Stimulated activated CD4-positive, alpha-beta T cell treated with anti-CD3 and anti-CD28 coated beads, TNF-alpha, amount 100 ng/mL, for 1 hour (primary cell): ENCODE data around the gene UCP1.
"Not testable (repeated sequence)": the region's sequence is repeated elsewhere in the genome, so short reads cannot be mapped to it uniquely, and the experiment has no call there.

ENCODE experiments used
- DNase-seq, 3 donors: peaks; one replicate each; pipeline ENCODE4 v3.0.0-alpha.2; 2020; ENCODE audit warnings: low read depth in 3 of 3, low spot score in 1 of 3

Gene UCP1

DNA sequence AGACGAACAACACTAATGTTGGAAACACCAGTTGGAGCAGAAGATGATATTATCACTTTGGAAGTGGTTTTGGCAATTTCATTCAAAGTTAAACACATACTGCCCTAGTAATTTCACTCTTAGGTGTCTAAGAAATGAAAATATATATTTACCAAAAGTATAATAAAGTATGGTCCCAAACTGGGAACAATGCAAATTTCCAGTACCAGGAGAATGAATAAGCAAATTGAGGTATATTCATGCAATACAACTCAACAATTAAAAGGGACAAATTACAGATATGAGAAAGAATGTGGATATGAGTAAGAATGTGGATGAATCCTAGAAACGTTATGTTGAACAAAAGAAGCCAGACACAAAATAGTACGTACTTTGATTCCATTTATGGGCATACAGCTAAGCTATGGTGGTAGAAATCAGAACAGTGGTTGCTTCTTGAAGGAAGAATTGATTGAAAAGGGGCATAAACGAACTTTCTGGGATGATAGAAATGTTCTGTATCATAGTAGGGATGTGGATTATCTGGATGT lies 34.7 kb downstream of the UCP1 start:
- DNase-seq, result no peak

GRCh38 chr4:140529434-140529833 lies 39.3 kb downstream of the UCP1 start:
- no peak for DNase-seq

- DNase-seq, result peak; percentile 90 to 94 (median 93)
Observed at GRCh38 chr4:140523857-140524742, 44.7 kb downstream of the UCP1 start, which contains the start of gene ELMOD2. ELMOD2 (plus strand) TSS chr4:140524168; CDS start chr4:140525429, 1,261 bp downstream.

DNA sequence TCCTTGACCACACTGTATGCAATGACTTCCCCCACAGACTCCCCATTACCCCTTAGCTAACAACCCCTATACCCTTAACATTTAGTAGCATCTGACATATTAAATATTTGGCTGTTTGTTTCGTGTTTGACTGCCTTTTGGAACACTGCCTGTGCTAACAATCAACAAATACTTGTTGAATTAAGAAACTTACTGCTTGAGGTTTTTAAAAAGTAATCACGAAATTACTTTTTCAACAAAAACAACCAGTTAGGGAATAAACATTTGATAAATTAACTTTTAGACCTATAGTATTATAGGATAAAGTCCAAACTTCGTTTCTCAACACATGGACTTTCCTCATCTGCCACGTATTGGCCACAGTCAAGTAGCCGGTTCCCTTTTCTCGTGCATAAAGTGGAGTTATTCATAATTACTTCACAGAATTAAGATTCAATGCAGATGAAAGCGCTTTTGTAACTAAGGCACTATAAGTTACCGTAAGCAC lies 45.3 kb downstream of the UCP1 start:
- no peak for DNase-seq

DNA sequence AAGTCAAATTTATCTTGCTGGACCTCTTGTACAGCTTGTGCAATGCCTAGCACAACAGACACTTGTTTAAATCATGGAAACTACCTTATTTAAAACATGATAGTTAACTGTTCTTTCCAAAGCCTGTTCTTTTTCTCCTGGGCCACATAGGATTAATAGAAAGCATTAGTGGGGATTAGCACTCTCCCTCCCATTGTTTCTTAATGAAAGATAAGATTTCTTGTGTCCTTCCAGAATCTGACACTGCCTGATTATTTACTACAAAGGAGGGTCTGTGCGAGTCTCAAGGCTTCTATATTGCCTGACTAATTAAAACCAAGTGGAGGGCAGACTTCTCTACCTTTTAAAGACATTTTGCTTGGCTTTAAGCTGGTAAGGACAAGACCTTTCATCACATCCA lies 53.3 kb downstream of the UCP1 start:
- no peak for DNase-seq

DNA sequence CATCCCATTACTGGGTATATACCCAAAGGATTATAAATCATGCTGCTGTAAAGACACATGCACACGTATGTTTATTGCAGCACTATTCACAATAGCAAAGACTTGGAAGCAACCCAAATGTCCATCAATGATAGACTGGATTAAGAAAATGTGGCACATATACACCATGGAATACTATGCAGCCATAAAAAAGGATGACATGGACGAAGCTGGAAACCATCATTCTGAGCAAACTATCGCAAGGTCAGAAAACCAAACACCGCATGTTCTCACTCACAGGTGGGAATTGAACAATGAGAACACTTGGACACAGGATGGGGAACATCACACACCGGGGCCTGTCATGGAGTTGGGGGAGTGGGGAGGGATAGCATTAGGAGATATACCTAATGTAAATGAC lies 55.0 kb downstream of the UCP1 start:
- not testable (repeated sequence) for DNase-seq
